Gastrocnemius medialis (tissue), 4 donors: ENCODE results near the gene EPB41L1.

ENCODE experiments used
- POLR2A ChIP-seq, 2 donors: fragments of 450-650 bp; IDR thresholded peaks; one replicate each; pipeline ENCODE4 v1.6.1; 2017; ENCODE audit warnings: antibody characterized with exemption in 2 of 2, mild to moderate bottlenecking in 2 of 2, moderate library complexity in 2 of 2
- TF ChIP-seq, protein P1 (sequence below), 5 experiments: fragments of 450-650 bp in 3 of 5; fragments of 200-600 bp in 2 of 5; sonication (generic) in 2 of 5; IDR thresholded peaks in 4 of 5; conservative IDR thresholded peaks in 1 of 5; 1 replicate in 4 of 5; 2 replicates in 1 of 5; pipeline ENCODE4 v1.5.1; 2016 to 2019; ENCODE audit warnings: antibody characterized with exemption in 5 of 5, mild to moderate bottlenecking in 3 of 5, moderate library complexity in 3 of 5

DNA sequence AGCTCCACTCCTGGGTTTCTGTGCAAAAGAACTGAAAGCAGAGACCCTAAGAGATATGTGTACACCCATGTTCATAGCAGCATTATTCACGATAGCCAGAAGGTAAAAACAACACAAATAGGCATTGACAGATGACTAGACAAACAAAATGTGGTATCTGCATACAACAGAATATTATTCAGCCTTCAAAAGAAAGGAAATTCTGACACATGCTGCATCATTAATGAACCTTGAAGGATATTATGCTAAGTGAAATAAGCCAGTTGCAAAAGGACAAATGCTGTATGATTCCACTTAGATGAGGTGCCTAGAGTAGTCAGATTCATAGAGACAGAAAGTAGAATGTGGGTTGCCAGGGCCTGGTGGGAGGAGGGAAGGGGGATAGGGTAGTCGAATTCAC, 99.5 kb downstream of the EPB41L1 start:
- TF ChIP-seq, protein P1, sequence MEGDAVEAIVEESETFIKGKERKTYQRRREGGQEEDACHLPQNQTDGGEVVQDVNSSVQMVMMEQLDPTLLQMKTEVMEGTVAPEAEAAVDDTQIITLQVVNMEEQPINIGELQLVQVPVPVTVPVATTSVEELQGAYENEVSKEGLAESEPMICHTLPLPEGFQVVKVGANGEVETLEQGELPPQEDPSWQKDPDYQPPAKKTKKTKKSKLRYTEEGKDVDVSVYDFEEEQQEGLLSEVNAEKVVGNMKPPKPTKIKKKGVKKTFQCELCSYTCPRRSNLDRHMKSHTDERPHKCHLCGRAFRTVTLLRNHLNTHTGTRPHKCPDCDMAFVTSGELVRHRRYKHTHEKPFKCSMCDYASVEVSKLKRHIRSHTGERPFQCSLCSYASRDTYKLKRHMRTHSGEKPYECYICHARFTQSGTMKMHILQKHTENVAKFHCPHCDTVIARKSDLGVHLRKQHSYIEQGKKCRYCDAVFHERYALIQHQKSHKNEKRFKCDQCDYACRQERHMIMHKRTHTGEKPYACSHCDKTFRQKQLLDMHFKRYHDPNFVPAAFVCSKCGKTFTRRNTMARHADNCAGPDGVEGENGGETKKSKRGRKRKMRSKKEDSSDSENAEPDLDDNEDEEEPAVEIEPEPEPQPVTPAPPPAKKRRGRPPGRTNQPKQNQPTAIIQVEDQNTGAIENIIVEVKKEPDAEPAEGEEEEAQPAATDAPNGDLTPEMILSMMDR (IDR thresholded peaks at IDR 0.05 in 4 of 5, conservative IDR thresholded peaks at IDR 0.05 in 1 of 5) = no peak
- no peak for TF ChIP-seq POLR2A (IDR thresholded peaks at IDR 0.05)
